OCI-LY7 (cell line): ENCODE results near the gene GLRA1. TPM values are rescaled to one million over a fixed set of nuclear protein-coding genes. Genes with fewer than 3 reads are reported as not detected.

ENCODE experiments used
- BruUV-seq: library from RNA; stranded (reverse); fragments of 400-500 nt; replicated peaks from 2 replicates; lab custom pipeline; 2021; lab: Mats Ljungman, UMichigan
- CTCF ChIA-PET: fragments of 300-600 bp; sonication (Branson Sonifier 250); formaldehyde crosslinking; loops from one replicate; lab custom pipeline; 2022; ENCODE audit warnings: antibody characterized with exemption; ENCODE audit not compliant: unreplicated experiment; lab: Charles Lee
- POLR2A ChIA-PET: fragments of 300-600 bp; sonication (Branson Sonifier 250); formaldehyde crosslinking; loops from one replicate; lab custom pipeline; 2022; ENCODE audit warnings: antibody characterized with exemption; lab: Charles Lee
- DNase-seq: peaks from one replicate; pipeline ENCODE4 v3.0.0-alpha.2; 2015; ENCODE audit warnings: low spot score
- H2AFZ ChIP-seq: fragments of 200-600 bp; sonication (generic), shearing (Covaris generic); 2 replicates; pipeline ENCODE4 v1.6.1; 2014; ENCODE audit warnings: mild to moderate bottlenecking, antibody characterized with exemption, low read length, moderate library complexity
- H3K27ac ChIP-seq: fragments of 200-600 bp; sonication (generic); 2 replicates; pipeline ENCODE4 v1.5.1; 2014; ENCODE audit warnings: mixed run types, low read depth, mild to moderate bottlenecking, moderate library complexity, low read length, inconsistent platforms; ENCODE audit not compliant: poor library complexity, severe bottlenecking
- H3K36me3 ChIP-seq: fragments of 200-600 bp; sonication (generic); 2 replicates; pipeline ENCODE4 v1.6.1; 2014; ENCODE audit warnings: mild to moderate bottlenecking, antibody characterized with exemption, low read length, moderate library complexity, mixed read lengths; ENCODE audit not compliant: insufficient read depth
- H3K4me1 ChIP-seq: fragments of 200-600 bp; sonication (generic); 2 replicates; pipeline ENCODE4 v1.5.1; 2014; ENCODE audit warnings: mild to moderate bottlenecking, low read length; ENCODE audit not compliant: insufficient read depth, poor library complexity, severe bottlenecking
- H3K4me2 ChIP-seq: fragments of 200-600 bp; sonication (generic); 2 replicates; pipeline ENCODE4 v1.6.1; 2014; ENCODE audit warnings: mild to moderate bottlenecking, low read length
- H3K4me3 ChIP-seq: fragments of 200-600 bp; sonication (generic); 2 replicates; pipeline ENCODE4 v1.5.1; 2014; ENCODE audit warnings: mild to moderate bottlenecking, low read depth, low read length; ENCODE audit not compliant: poor library complexity, severe bottlenecking
- H3K79me2 ChIP-seq: fragments of 200-600 bp; sonication (generic); 2 replicates; pipeline ENCODE4 v1.6.1; 2016; ENCODE audit warnings: low read depth, mild to moderate bottlenecking, low read length, moderate library complexity, mixed read lengths; ENCODE audit not compliant: insufficient read depth
- H3K9me2 ChIP-seq: fragments of 200-600 bp; sonication (generic); 2 replicates; pipeline ENCODE4 v1.6.1; 2016; ENCODE audit warnings: mild to moderate bottlenecking, low read length, mixed read lengths; ENCODE audit not compliant: insufficient read depth
- H3K9me3 ChIP-seq: fragments of 200-600 bp; sonication (generic); 2 replicates; pipeline ENCODE4 v1.6.1; 2014; ENCODE audit warnings: mild to moderate bottlenecking, mixed run types, low read length, mixed read lengths
- H4K20me1 ChIP-seq: fragments of 200-600 bp; sonication (generic); 2 replicates; pipeline ENCODE4 v1.6.1; 2014; ENCODE audit warnings: mild to moderate bottlenecking, antibody characterized with exemption, low read length, moderate library complexity, mixed read lengths; ENCODE audit not compliant: insufficient read depth
- EZH2phosphoT487 ChIP-seq: fragments of 200-600 bp; sonication (generic); IDR thresholded peaks from 2 replicates; pipeline ENCODE4 v1.6.1; 2018; ENCODE audit warnings: low read depth, borderline replicate concordance, mild to moderate bottlenecking, mixed run types, antibody characterized with exemption, low read length, moderate library complexity, mixed read lengths
- intact Hi-C: fragments of 100-400 bp; cut with micrococcal nuclease; formaldehyde crosslinking; loops from one replicate; pipeline ENCODE4 v1.10.0; 2022; ENCODE audit not compliant: unreplicated experiment
- total RNA-seq, 2 experiments: library from RNA; depleted of rRNA in 1 of 2; stranded (reverse); fragments of >200 nt in 1 of 2; shearing (Covaris generic) in 1 of 2; gene quantifications; 2 replicates each; pipeline ENCODE4 v1.2.3, GENCODE V29; 2014 to 2022
- TF ChIP-seq, protein P1 (sequence below): fragments of 200-600 bp; sonication (generic); conservative IDR thresholded peaks from 2 replicates; pipeline ENCODE4 v1.5.1; 2014; ENCODE audit warnings: mild to moderate bottlenecking, antibody characterized with exemption, low read length, moderate library complexity, mixed read lengths

Gene GLRA1
- total RNA-seq, 2 experiments from 2014 or later: not detected

DNA sequence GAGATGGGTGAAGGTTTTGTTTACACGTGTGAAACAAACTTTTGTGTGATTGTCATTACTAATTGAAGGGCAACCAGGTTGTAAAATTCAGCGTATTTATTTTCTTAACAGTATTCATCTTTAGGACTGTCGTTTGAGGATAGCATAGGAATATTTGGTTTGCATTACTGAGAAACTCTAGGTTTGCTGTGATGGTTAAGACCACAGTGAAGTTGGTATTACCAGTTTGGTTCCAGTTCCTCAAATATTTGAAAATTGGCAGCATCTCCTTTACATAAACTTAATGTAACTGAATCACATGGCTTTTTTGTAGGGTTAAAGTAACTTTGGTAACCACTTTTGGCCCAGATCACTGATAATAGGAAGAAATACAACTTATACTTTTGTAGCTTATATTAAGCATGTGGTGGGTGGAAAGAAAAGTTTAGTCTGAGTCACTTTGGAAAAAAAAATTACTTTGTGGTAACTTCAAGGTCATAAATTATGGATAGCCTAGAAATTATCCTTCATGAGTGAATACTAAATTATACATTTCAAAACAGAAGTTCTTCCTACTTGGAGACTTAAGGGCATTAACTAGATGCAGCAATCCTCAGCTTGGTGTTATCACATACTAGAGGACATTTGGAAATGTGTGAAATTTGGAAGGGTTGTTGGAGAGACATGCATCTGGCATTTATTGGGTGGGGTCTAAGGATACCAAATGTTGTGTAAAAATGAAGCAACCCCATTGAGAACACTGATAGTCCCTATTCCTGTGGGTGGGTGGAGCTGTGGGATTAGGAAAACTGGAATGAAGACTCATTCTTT, 119.0 kb downstream of the GLRA1 start:
- ChIA-PET POLR2A (interaction anchor here (0.8 to 1.1 kb wide), 2 partner anchors 10 to 31 kb away, joined by 3 read pairs; no protein-coding TSS in a partner anchor), CTCF (no interaction called here)
- TF ChIP-seq EZH2phosphoT487: no peak
- TF ChIP-seq, protein P1, sequence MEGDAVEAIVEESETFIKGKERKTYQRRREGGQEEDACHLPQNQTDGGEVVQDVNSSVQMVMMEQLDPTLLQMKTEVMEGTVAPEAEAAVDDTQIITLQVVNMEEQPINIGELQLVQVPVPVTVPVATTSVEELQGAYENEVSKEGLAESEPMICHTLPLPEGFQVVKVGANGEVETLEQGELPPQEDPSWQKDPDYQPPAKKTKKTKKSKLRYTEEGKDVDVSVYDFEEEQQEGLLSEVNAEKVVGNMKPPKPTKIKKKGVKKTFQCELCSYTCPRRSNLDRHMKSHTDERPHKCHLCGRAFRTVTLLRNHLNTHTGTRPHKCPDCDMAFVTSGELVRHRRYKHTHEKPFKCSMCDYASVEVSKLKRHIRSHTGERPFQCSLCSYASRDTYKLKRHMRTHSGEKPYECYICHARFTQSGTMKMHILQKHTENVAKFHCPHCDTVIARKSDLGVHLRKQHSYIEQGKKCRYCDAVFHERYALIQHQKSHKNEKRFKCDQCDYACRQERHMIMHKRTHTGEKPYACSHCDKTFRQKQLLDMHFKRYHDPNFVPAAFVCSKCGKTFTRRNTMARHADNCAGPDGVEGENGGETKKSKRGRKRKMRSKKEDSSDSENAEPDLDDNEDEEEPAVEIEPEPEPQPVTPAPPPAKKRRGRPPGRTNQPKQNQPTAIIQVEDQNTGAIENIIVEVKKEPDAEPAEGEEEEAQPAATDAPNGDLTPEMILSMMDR: no peak
- Histone ChIP-seq H3K4me3 (no peak overlapping the region), H2AFZ (no peak overlapping the region), H3K9me3 (no peaks in the 10 kb centered on the region), H3K4me2 (no peak overlapping the region), H3K9me2 (no peaks in the 10 kb centered on the region), H3K79me2 (peaks cover 13% of the 10 kb centered on the region; the same call in 1 of the 2 replicates), H3K27ac (no peak overlapping the region), H4K20me1 (0 out of 2 replicates have a peak, but pooled peaks cover 6% of the 10 kb centered on the region), H3K36me3 (peaks cover 98% of the 10 kb centered on the region), H3K4me1 (no peaks in the 10 kb centered on the region)
- BruUV-seq: no TSS peak
- intact Hi-C loops: no loop called here
- DNase-seq: no peak

DNA sequence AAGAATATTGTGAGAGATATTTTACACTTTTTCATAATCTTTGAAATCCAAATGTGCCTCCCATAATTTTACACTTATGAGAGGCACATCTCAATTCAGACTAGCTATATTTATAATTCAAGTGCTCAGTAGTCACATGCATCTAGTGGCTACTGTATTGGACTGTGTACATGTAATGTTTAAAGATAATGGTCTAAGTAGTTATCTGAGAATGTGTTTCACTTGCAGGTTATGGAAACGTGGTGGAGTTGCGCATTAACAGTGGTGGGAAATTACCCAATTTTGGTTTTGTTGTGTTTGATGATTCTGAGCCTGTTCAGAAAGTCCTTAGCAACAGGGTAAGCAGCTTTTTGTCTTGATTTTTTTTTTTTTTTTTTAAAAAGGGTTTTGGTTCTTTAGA, 124.1 kb downstream of the GLRA1 start:
- no peak for TF ChIP-seq EZH2phosphoT487
- TF ChIP-seq, protein P1: no peak
- Histone ChIP-seq H3K4me2 (no peak overlapping the region), H3K4me1 (no peaks in the 10 kb centered on the region), H3K4me3 (no peak overlapping the region), H3K36me3 (peaks cover 98% of the 10 kb centered on the region), H2AFZ (no peak overlapping the region), H3K9me2 (no peaks in the 10 kb centered on the region), H3K79me2 (peaks cover 44% of the 10 kb centered on the region; the same call in 1 of the 2 replicates), H3K27ac (no peak overlapping the region), H3K9me3 (no peaks in the 10 kb centered on the region), H4K20me1 (peaks cover 6% of the 10 kb centered on the region; the same call in 1 of the 2 replicates)
- ChIA-PET CTCF (no interaction called here), POLR2A (interaction anchor here (0.9 to 3.1 kb wide), 7 partner anchors 10 to 46 kb away, joined by 3 to 10 read pairs (median 6); no protein-coding TSS in a partner anchor)
- BruUV-seq: no TSS peak
- intact Hi-C loops: no loop called here
- DNase-seq: no peak

DNA sequence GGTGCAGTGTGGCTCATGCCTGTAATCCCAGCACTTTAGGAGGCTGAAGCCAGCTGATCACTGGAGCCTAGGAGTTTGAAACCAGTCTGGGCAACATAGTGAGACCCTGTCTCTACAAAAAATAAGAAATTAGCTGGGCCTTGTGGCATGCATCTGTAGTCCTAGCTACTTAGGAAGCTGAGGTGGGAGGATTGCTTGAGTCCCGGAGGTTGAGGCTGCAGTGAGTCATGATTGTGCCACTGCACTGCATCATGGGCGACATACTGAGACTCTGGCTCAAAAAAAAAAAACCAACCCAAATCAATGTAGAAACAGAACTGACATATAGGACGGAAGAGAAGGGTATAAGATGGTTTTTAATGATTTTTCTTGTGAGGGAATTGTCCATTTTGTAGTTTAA, 125.2 kb downstream of the GLRA1 start:
- no TSS peak for BruUV-seq
- TF ChIP-seq, protein P1: no peak
- no peak for TF ChIP-seq EZH2phosphoT487
- Histone ChIP-seq H3K4me1 (no peaks in the 10 kb centered on the region), H3K9me2 (no peaks in the 10 kb centered on the region), H3K4me3 (no peak overlapping the region), H3K9me3 (no peaks in the 10 kb centered on the region), H2AFZ (no peak overlapping the region), H3K4me2 (no peak overlapping the region), H4K20me1 (peaks cover 7% of the 10 kb centered on the region; the same call in 1 of the 2 replicates), H3K36me3 (peaks cover 98% of the 10 kb centered on the region), H3K79me2 (peaks cover 48% of the 10 kb centered on the region; the same call in 1 of the 2 replicates), H3K27ac (no peak overlapping the region)
- intact Hi-C loops: no loop called here
- no peak for DNase-seq
- POLR2A ChIA-PET: interaction anchor here (0.6 to 3.1 kb wide), 7 partner anchors 11 to 1894 kb away, joined by 3 to 11 read pairs (median 3); no protein-coding TSS in a partner anchor
- CTCF ChIA-PET: no interaction called here
